PC-3 (cell line): ENCODE data around the gene MAGI2.

Experiments used
- CTCF ChIP-seq: fragments of 300-600 bp; sonication (generic); conservative IDR thresholded peaks from 2 replicates; pipeline ENCODE4 v1.5.1; 2017; ENCODE audit warnings: antibody characterized with exemption, low read depth, mild to moderate bottlenecking, low read length
- EZH2 ChIP-seq: fragments of 300-600 bp; sonication (generic); IDR thresholded peaks from one replicate; pipeline ENCODE4 v1.6.1; 2017; ENCODE audit warnings: antibody characterized with exemption, mild to moderate bottlenecking, low read length; ENCODE audit not compliant: unreplicated experiment
- EZH2phosphoT487 ChIP-seq: fragments of 300-600 bp; sonication (generic); IDR thresholded peaks from 2 replicates; pipeline ENCODE4 v1.6.1; 2018; ENCODE audit warnings: mild to moderate bottlenecking, antibody characterized with exemption, low read length, borderline replicate concordance

- TF ChIP-seq CTCF = no peak
- no peak for TF ChIP-seq EZH2phosphoT487
- no peak for TF ChIP-seq EZH2
These were observed 1268.2 kb downstream of the MAGI2 start for GRCh38 chr7:78185149-78185745.
